ENCODE measurements around the gene FMNL2. TPM values are rescaled to one million over a fixed set of nuclear protein-coding genes. Genes with fewer than 3 reads are reported as not detected.
A peak's percentile ranks its signal among the peaks of the same experiment; 100 is the strongest.

FMNL2 gene
- total and polyA plus RNA-seq, 2 experiments from 2014 or later, result 16.5 to 45.4 TPM

GRCh38 chr2:152505495-152505906 lies 170.5 kb downstream of the FMNL2 start:
- Histone ChIP-seq H3K4me3 (no peak overlapping the region), H3K36me3 (ENCODE audit: insufficient read depth) (no peaks in the 10 kb centered on the region), H3K27ac (ENCODE audit: low read depth) (no peak overlapping the region), H4K20me1 (replicated peaks; ENCODE audit: insufficient read depth) (peaks cover 9% of the 10 kb centered on the region), H3K4me2 (no peak overlapping the region), H2AFZ (no peak overlapping the region), H3K9me2 (ENCODE audit: insufficient read depth) (peaks cover 4% of the 10 kb centered on the region; the same call in 1 of the 2 replicates), H3F3A (replicated peaks; ENCODE audit: low read depth) (no peaks in the 10 kb centered on the region), H3K4me1 (ENCODE audit: insufficient read depth) (no peaks in the 10 kb centered on the region; the same call in 1 of the 2 replicates), H3K27me3 (ENCODE audit: insufficient read depth) (no peaks in the 10 kb centered on the region), H3K79me2 (replicated peaks; ENCODE audit: insufficient read depth) (peaks cover 76% of the 10 kb centered on the region)
- no peak for DNase-seq (ENCODE audit: low spot score)
- Mint-ChIP-seq H3K36me3 (ENCODE audit: low read depth) (no peaks in the 10 kb centered on the region), H3K27me3 (ENCODE audit: insufficient read depth, low read depth, poor library complexity) (no peaks in the 10 kb centered on the region), H3K4me3 (no peak overlapping the region), H3K9me3 (no peaks in the 10 kb centered on the region), H3K27ac (peak overlapping the region; percentile 91), H3K4me1 (peaks cover 33% of the 10 kb centered on the region; the same call in 2 of the 3 replicates)
- no peak for TF ChIP-seq ZNF331 (CRISPR knock-in tag; IDR thresholded peaks at IDR 0.05; ENCODE audit: low read depth)
- no peak for TF ChIP-seq NANOG (IDR thresholded peaks at IDR 0.05; ENCODE audit: borderline replicate concordance)
- TF ChIP-seq POLR2AphosphoS5 (IDR thresholded peaks at IDR 0.05; ENCODE audit: low read depth), result no peak
- no peak for TF ChIP-seq EZH2 (IDR thresholded peaks at IDR 0.05; ENCODE audit: low read depth, unreplicated experiment)
- TF ChIP-seq ETS1 (IDR thresholded peaks at IDR 0.05), result no peak
- TF ChIP-seq ZNF114 (CRISPR knock-in tag; IDR thresholded peaks at IDR 0.05), result no peak
- no peak for TF ChIP-seq REST (IDR thresholded peaks at IDR 0.05; ENCODE audit: unreplicated experiment)
- TF ChIP-seq EZH2phosphoT487 (IDR thresholded peaks at IDR 0.05; ENCODE audit: unreplicated experiment), result no peak
- TF ChIP-seq CTCF (conservative IDR thresholded peaks at IDR 0.05; ENCODE audit: low read depth in 2 of 2), result no peak
- no peak for TF ChIP-seq STAT1 (IDR thresholded peaks at IDR 0.05; ENCODE audit: unreplicated experiment)
- no peak for TF ChIP-seq ZNF462 (CRISPR knock-in tag; IDR thresholded peaks at IDR 0.05)
- TF ChIP-seq JUNB (IDR thresholded peaks at IDR 0.05; ENCODE audit: unreplicated experiment), result no peak
- no peak for TF ChIP-seq CREB1 (CRISPR knock-in tag; IDR thresholded peaks at IDR 0.05; ENCODE audit: low read depth)
- peak; percentile 34; the same call in 1 of the 3 replicates for ATAC-seq
